Posterior cingulate gyrus (tissue), 11 donors: ENCODE measurements around the gene CTSA.

ENCODE experiments used
- DNase-seq, 10 donors: peaks; one replicate each; pipeline versions ENCODE4 v3.0.0 to v3.0.0-alpha.2; 2020 to 2021; ENCODE audit warnings: mixed read lengths in 3 of 10
- intact Hi-C: fragments of 100-400 bp; cut with DNase I; formaldehyde crosslinking; loops from one replicate; pipeline ENCODE4 v1.15.1; 2023

CTSA gene

GRCh38 chr20:45947110-45947866 is 56.2 kb downstream of the CTSA start:
- intact Hi-C loops = no loop called here

GRCh38 chr20:45948261-45948733 is 57.2 kb downstream of the CTSA start:
- DNase-seq = no peak
- intact Hi-C loops = no loop called here

More at GRCh38 chr20:45947110-45947866, 56.2 kb downstream of the CTSA start:
- DNase-seq = no peak
